HepG2 (cell line): Measurements from ENCODE around the gene ST3GAL2. TPM values are rescaled to one million over a fixed set of nuclear protein-coding genes. Genes with fewer than 3 reads are reported as not detected.

Source experiments
- BORCS8-MEF2B ChIP-seq: sonication (generic); formaldehyde crosslinking; IDR thresholded peaks from 2 replicates; pipeline ENCODE4 v1.8.0; 2022; ENCODE audit warnings: mild to moderate bottlenecking, missing genetic modification reagents
- DPF2 ChIP-seq: sonication (generic); formaldehyde crosslinking; IDR thresholded peaks from 2 replicates; pipeline ENCODE4 v1.4.0; 2020; ENCODE audit warnings: mild to moderate bottlenecking, low read depth, missing genetic modification reagents, borderline replicate concordance
- EZH2 ChIP-seq: conservative IDR thresholded peaks from 2 replicates; pipeline ENCODE4 v1.6.1; 2012; ENCODE audit warnings: mild to moderate bottlenecking, low read depth, low read length, moderate library complexity
- FOXK2 ChIP-seq: fragments of 450-650 bp; IDR thresholded peaks from 2 replicates; pipeline ENCODE4 v1.6.1; 2016
- FOXO4 ChIP-seq: sonication (generic); formaldehyde crosslinking; conservative IDR thresholded peaks from 2 replicates; pipeline ENCODE4 v1.8.1; 2023; ENCODE audit warnings: missing genetic modification reagents
- KDM3A ChIP-seq: IDR thresholded peaks from 2 replicates; pipeline ENCODE4 v1.6.1; 2018; ENCODE audit warnings: low read depth, missing compliant biosample characterization
- KLF6 ChIP-seq: IDR thresholded peaks from 2 replicates; pipeline ENCODE4 v1.8.0; 2016; ENCODE audit warnings: missing biosample characterization, missing genetic modification reagents
- NCOA2 ChIP-seq: sonication (generic); formaldehyde crosslinking; IDR thresholded peaks from 2 replicates; pipeline ENCODE4 v1.8.0; 2022; ENCODE audit warnings: inconsistent platforms
- NRL ChIP-seq: sonication (generic); formaldehyde crosslinking; IDR thresholded peaks from 2 replicates; pipeline ENCODE4 v1.5.0; 2020; ENCODE audit warnings: missing genetic modification reagents, mild to moderate bottlenecking, moderate library complexity, borderline replicate concordance
- PATZ1 ChIP-seq: sonication (generic); formaldehyde crosslinking; IDR thresholded peaks from 2 replicates; pipeline ENCODE4 v1.4.0; 2020; ENCODE audit warnings: missing genetic modification reagents
- STAG1 ChIP-seq: sonication (generic); formaldehyde crosslinking; IDR thresholded peaks from 2 replicates; pipeline ENCODE4 v1.4.0; 2020; ENCODE audit warnings: missing genetic modification reagents
- THRA ChIP-seq: sonication (generic); formaldehyde crosslinking; IDR thresholded peaks from 2 replicates; pipeline ENCODE4 v1.4.0; 2020; ENCODE audit warnings: missing genetic modification reagents, borderline replicate concordance
- ZBED4 ChIP-seq: sonication (generic); formaldehyde crosslinking; IDR thresholded peaks from 2 replicates; pipeline ENCODE4 v1.4.0; 2020; ENCODE audit warnings: missing genetic modification reagents, borderline replicate concordance
- ZFX ChIP-seq: sonication (generic); formaldehyde crosslinking; IDR thresholded peaks from 2 replicates; pipeline ENCODE4 v1.4.0; 2020; ENCODE audit warnings: mild to moderate bottlenecking, low read depth, missing genetic modification reagents, moderate library complexity
- ZFY ChIP-seq: sonication (generic); formaldehyde crosslinking; IDR thresholded peaks from 2 replicates; pipeline ENCODE4 v1.4.0; 2020; ENCODE audit warnings: missing genetic modification reagents
- ZNF280B ChIP-seq: sonication (generic); formaldehyde crosslinking; IDR thresholded peaks from 2 replicates; pipeline ENCODE4 v1.5.0; 2020; ENCODE audit warnings: missing genetic modification reagents, mild to moderate bottlenecking, borderline replicate concordance
- ZNF589 ChIP-seq: sonication (generic); formaldehyde crosslinking; conservative IDR thresholded peaks from 2 replicates; pipeline ENCODE4 v1.8.0; 2022; ENCODE audit warnings: mild to moderate bottlenecking, moderate library complexity, missing genetic modification reagents
- ZNF703 ChIP-seq: sonication (generic); formaldehyde crosslinking; IDR thresholded peaks from 2 replicates; pipeline ENCODE4 v1.5.1; 2020; ENCODE audit warnings: missing genetic modification reagents, mild to moderate bottlenecking, moderate library complexity, borderline replicate concordance
- polyA plus RNA-seq, 8 experiments: library from polyadenylated mRNA; depleted of rRNA in 3 of 8; stranded (reverse) in 7 of 8; unstranded in 1 of 8; fragments of >200 nt; fragmentation: Illumina TruSeq in 4 of 8; extraction: Trizol in 4 of 8; gene quantifications; 2 replicates each; pipeline versions ENCODE4 v1.2.1 to v1.2.3, GENCODE V29; 2011 to 2016; ENCODE audit warnings: low read depth in 4 of 8, missing spikeins in 1 of 8, mixed read lengths in 1 of 8; ENCODE audit not compliant: insufficient read depth in 1 of 8
- total RNA-seq, 5 experiments: library from RNA; depleted of rRNA; stranded (reverse); fragments of >200 nt; fragmentation: Illumina TruSeq; extraction: Trizol; gene quantifications; 2 replicates each; pipeline ENCODE4 v1.2.3, GENCODE V29; 2016; ENCODE audit warnings: low read depth in 1 of 5

The ST3GAL2 gene
- total and polyA plus RNA-seq, 2 of the 13 experiments (the other 11 are each of a cell fraction or from before 2014, with no cell fraction given): 16.3 to 24.9 TPM

GRCh38 chr16:70438969-70439862 lies at the start of gene ST3GAL2 (continued):
- TF ChIP-seq DPF2 (CRISPR knock-in tag) (0 out of 2 replicates have a peak, but pooled peaks have one; percentile 32), PATZ1 (peak; percentile 98), EZH2 (no peak), NCOA2 (CRISPR knock-in tag) (no peak; the same call in 1 of the 2 replicates), BORCS8-MEF2B (peak; percentile 65), FOXK2 (no peak), ZNF280B (CRISPR knock-in tag) (peak; percentile 49; the same call in 1 of the 2 replicates), STAG1 (CRISPR knock-in tag) (no peak), ZFY (peak; percentile 76), THRA (CRISPR knock-in tag) (peak; percentile 6; the same call in 1 of the 2 replicates), KLF6 (0 out of 2 replicates have a peak, but pooled peaks have one; percentile 16), ZNF703 (CRISPR knock-in tag) (no peak), NRL (CRISPR knock-in tag) (peak; percentile 58; the same call in 1 of the 2 replicates), FOXO4 (peak; percentile 96; the same call in 1 of the 2 replicates), KDM3A (CRISPR knock-in tag) (peak; percentile 69; the same call in 1 of the 2 replicates), ZFX (CRISPR knock-in tag) (peak; percentile 90), ZBED4 (CRISPR knock-in tag) (peak; percentile 56; the same call in 1 of the 2 replicates), ZNF589 (CRISPR knock-in tag) (no peak)
